Activated CD8-positive, alpha-beta memory T cell treated with anti-CD3 and anti-CD28 coated beads, Interleukin-2, amount 50 U/mL, for 24 hours (primary cell): ENCODE data around the gene COL4A6.
"Not testable (repeated sequence)": the region's sequence is repeated elsewhere in the genome, so short reads cannot be mapped to it uniquely, and the experiment has no call there.

ENCODE experiments used
- DNase-seq: peaks from one replicate; pipeline ENCODE4 v3.0.0-alpha.2; 2020; ENCODE audit errors: extremely low read depth

The COL4A6 gene

GRCh38 chrX:108399418-108400165 lies 38.6 kb downstream of the COL4A6 start:
- no peak for DNase-seq

- no peak for DNase-seq
Observed at GRCh38 chrX:108397627-108398391, 40.4 kb downstream of the COL4A6 start.

- DNase-seq, result no peak
Observed at GRCh38 chrX:108396986-108397385, 41.2 kb downstream of the COL4A6 start.

- DNase-seq, result no peak
Observed at GRCh38 chrX:108396188-108396891, 41.9 kb downstream of the COL4A6 start.

GRCh38 chrX:108390976-108391717 lies 47.1 kb downstream of the COL4A6 start:
- DNase-seq, result not testable (repeated sequence)

GRCh38 chrX:108384783-108385182 lies 53.4 kb downstream of the COL4A6 start:
- DNase-seq, result no peak

GRCh38 chrX:108380222-108380621 lies 58.0 kb downstream of the COL4A6 start:
- DNase-seq, result no peak

- DNase-seq, result not testable (repeated sequence)
Observed at GRCh38 chrX:108376821-108377220, 61.4 kb downstream of the COL4A6 start.

- not testable (repeated sequence) for DNase-seq
Observed at GRCh38 chrX:108375591-108375990, 62.6 kb downstream of the COL4A6 start.

- DNase-seq, result no peak
Observed at GRCh38 chrX:108366644-108367406, 71.4 kb downstream of the COL4A6 start.

- no peak for DNase-seq
Observed at GRCh38 chrX:108362026-108362425, 76.2 kb downstream of the COL4A6 start.

- no peak for DNase-seq
Observed at GRCh38 chrX:108361316-108361715, 76.9 kb downstream of the COL4A6 start.

GRCh38 chrX:108359806-108360602 lies 78.2 kb downstream of the COL4A6 start:
- no peak for DNase-seq

GRCh38 chrX:108353452-108353851 lies 84.8 kb downstream of the COL4A6 start:
- DNase-seq, result no peak

GRCh38 chrX:108349210-108349609 lies 89.0 kb downstream of the COL4A6 start:
- no peak for DNase-seq

- DNase-seq, result no peak
Observed at GRCh38 chrX:108348525-108348924, 89.7 kb downstream of the COL4A6 start.

GRCh38 chrX:108347800-108348199 lies 90.4 kb downstream of the COL4A6 start:
- no peak for DNase-seq

GRCh38 chrX:108344216-108344615 lies 94.0 kb downstream of the COL4A6 start:
- DNase-seq, result no peak

- no peak for DNase-seq
Observed at GRCh38 chrX:108341947-108342346, 96.3 kb downstream of the COL4A6 start.

GRCh38 chrX:108332281-108332680 lies 105.9 kb downstream of the COL4A6 start:
- no peak for DNase-seq
